GM18867 (cell line): ENCODE measurements around the gene PPARD.

Experiments used
- ATAC-seq: cut with Tn5 transposase; IDR thresholded peaks from one replicate; pipeline ENCODE4 v1.9.1; 2021; ENCODE audit warnings: mild to moderate bottlenecking, moderate library complexity; ENCODE audit not compliant: unreplicated experiment

Gene PPARD

DNA sequence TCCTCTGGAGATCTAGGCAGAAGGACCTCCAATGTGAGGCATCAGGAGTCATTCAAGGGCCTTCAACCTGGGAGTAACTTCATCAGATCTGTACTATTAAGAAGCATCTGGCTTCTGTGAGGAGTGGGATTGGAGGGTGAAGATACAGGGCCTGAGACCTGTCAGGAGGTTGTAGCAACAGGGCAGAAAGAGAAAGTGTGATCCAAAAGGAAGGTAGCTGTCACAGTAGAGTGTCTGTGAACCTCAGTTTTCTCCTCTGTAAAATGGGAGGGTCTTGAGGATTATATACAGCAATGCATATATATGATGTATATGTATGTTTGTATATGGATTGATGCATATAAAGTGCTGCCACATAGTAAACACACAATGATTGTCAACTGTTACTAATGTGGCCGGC is 123.3 kb downstream of the PPARD start:
- ATAC-seq: no peak

- ATAC-seq: peak; percentile 82
Observed at GRCh38 chr6:35468181-35468979, 126.0 kb downstream of the PPARD start, which contains the start of gene RPL10A. Gene RPL10A, plus strand, starts transcription at chr6:35468401. Its CDS starts 34 bp downstream, at chr6:35468435.

- ATAC-seq: no peak
Observed at GRCh38 chr6:35468980-35469750, 126.8 kb downstream of the PPARD start.

DNA sequence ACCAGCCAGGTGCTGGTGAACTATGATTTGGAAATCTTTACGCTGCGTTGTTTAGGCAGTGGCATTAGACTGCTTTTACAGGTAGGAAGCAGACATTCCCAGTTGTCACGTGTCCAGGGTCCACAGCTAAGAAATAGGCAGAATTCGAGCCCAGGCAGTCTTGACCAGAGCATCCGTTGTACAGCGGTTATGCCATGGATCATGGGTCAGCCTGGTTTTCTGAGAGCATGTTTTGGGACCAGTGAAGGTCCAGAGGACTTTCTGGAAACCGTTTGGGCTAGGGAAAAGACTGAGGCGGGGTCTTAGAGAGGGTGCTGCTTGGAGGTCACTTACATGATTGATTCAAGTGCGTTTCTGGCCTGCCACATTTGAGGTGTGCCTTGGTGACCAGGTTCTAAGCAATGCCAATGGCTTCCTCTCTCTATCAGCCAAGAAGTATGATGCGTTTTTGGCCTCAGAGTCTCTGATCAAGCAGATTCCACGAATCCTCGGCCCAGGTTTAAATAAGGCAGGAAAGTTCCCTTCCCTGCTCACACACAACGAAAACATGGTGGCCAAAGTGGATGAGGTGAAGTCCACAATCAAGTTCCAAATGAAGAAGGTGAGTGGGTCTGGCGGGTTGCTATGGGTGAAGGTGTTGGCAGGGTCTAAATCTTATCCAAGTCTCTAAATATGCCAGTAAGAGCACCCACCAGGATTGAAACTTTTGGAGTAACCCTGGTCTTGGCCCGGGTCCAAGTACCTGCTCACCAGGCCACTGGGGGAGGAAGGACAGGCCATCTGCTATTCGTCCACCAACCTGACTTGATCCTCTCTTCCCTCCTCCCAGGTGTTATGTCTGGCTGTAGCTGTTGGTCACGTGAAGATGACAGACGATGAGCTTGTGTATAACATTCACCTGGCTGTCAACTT is 127.6 kb downstream of the PPARD start:
- no peak for ATAC-seq

GRCh38 chr6:35470663-35471120 is 128.3 kb downstream of the PPARD start:
- no peak for ATAC-seq

GRCh38 chr6:35471836-35472345 is 129.5 kb downstream of the PPARD start:
- ATAC-seq: no peak

- no peak for ATAC-seq
Observed at GRCh38 chr6:35473075-35473849, 130.9 kb downstream of the PPARD start.

- no peak for ATAC-seq
Observed at GRCh38 chr6:35473850-35474130, 131.4 kb downstream of the PPARD start.

DNA sequence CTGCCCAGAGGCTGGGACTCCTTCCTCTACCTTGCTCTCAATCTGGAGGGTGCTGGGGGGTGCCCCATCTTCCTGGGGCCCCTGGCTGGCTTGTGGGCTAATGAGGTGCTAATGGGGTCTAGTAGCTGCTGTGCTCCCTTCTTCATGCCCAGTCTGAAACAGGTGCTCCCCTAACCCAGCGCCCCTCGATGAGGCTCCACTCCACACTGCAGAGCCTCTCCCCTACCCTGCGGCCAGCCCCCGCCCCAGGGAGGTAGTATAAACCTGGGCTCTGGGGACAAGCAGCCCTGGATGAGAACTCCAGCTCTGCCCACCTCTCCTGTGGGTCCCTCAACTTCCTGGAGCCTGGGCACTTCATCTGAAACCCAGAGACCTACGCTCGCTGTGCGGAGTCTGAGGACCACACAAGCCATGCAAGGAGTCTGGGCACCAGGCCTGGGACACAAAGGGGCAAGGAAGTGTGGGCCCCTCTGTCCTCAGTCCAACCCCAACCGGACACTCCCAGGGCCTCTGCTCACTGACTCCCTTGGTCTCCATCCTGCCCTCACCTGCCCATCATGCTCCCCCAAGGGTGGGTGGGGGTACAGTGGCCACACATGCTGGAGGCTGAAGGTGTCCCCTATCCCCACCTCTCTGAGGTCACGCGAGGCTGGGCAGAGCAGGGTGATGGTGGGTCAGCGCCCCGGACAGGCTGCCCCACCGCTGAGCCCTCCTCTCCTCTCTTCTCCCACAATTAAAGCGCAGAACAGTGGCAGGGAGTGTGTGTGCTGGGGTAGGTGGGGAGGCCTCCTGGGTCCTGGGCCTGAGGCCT is 132.0 kb downstream of the PPARD start:
- no peak for ATAC-seq

DNA sequence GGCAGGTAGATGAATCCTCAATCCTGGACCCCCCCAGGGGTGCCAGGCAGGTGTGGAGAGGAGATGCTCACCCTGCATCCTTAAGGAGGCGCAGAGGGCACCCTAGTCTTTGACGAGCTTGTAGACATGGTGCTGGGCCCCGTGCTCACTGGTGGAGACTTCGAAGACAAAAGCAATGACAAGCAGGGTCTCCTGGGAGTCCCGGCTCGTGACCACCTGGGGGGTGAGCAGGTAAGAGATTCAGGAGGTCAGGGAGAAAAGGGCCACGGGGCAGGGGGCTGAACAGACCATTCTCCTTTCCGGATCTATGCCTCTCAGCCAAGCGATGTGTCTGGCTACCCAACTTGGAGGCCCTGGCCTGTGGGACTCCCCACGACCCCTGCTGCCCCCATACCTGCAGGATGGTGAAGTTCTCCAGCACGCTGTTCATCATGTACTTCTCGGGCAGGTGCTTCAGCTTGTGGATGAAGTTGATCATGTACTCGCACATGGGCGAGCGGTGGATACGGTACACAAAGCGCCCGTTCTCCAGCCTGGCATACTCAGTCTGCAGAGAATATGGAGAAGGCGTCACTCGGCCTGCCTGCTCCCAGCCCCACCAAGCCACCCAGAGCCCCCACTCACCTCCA is 132.7 kb downstream of the PPARD start:
- no peak for ATAC-seq

DNA sequence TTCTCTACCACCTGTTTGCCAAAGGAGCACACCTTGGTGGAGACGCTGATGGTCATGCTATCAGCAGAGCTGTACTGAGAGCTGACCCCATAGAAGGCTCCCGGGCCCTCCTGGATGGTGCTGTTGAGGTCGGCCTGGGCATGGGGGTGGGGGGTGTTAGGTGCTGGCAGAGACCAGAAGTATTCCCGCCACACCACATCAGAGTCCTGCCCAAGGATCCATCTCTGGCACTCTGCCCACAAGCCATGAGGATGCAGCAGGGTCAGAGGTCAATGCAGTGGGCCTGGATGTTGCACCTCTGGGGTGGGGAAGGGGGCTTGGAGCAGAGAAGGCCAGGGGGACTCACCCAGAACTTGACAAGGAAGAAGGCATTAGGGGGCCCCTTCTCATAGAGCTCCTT is 133.2 kb downstream of the PPARD start:
- ATAC-seq: no peak

GRCh38 chr6:35476004-35476403 is 133.6 kb downstream of the PPARD start:
- ATAC-seq: no peak

GRCh38 chr6:35477028-35477427 is 134.7 kb downstream of the PPARD start:
- ATAC-seq: no peak
